22Rv1 (cell line): ENCODE results near the gene FRY.

Source experiments
- H3K27ac ChIP-seq: fragments of 450-650 bp; 2 replicates; pipeline ENCODE4 v1.5.1; 2017
- ZFX ChIP-seq: fragments of 450-650 bp; IDR thresholded peaks from 2 replicates; pipeline ENCODE4 v1.6.1; 2017; ENCODE audit warnings: antibody characterized with exemption, borderline replicate concordance
- TF ChIP-seq, protein P1 (sequence below): fragments of 450-650 bp; IDR thresholded peaks from 2 replicates; pipeline ENCODE4 v1.5.1; 2017; ENCODE audit warnings: mild to moderate bottlenecking

The FRY gene

DNA sequence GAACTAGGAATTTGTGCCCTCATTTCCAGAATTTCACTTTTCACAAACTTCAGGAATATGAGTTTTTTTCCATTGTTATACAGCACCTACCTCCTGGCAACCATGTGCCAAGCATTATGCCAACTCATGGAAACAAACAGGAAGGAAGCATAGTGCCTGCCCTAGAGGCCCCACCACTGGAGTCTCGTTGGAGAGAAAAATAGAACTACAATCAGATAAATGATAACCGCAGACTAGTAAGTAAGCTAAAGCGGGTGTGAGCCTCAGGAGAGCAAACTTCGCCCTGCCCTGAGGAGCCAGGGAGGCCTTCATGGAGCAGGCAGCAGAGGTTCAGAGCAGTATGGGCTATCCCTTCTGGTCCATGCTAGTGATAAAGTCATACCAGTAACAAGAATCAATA lies 75.9 kb downstream of the FRY start:
- TF ChIP-seq, protein P1, sequence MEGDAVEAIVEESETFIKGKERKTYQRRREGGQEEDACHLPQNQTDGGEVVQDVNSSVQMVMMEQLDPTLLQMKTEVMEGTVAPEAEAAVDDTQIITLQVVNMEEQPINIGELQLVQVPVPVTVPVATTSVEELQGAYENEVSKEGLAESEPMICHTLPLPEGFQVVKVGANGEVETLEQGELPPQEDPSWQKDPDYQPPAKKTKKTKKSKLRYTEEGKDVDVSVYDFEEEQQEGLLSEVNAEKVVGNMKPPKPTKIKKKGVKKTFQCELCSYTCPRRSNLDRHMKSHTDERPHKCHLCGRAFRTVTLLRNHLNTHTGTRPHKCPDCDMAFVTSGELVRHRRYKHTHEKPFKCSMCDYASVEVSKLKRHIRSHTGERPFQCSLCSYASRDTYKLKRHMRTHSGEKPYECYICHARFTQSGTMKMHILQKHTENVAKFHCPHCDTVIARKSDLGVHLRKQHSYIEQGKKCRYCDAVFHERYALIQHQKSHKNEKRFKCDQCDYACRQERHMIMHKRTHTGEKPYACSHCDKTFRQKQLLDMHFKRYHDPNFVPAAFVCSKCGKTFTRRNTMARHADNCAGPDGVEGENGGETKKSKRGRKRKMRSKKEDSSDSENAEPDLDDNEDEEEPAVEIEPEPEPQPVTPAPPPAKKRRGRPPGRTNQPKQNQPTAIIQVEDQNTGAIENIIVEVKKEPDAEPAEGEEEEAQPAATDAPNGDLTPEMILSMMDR = no peak
- TF ChIP-seq ZFX = no peak
- H3K27ac ChIP-seq = no peak overlapping the region

DNA sequence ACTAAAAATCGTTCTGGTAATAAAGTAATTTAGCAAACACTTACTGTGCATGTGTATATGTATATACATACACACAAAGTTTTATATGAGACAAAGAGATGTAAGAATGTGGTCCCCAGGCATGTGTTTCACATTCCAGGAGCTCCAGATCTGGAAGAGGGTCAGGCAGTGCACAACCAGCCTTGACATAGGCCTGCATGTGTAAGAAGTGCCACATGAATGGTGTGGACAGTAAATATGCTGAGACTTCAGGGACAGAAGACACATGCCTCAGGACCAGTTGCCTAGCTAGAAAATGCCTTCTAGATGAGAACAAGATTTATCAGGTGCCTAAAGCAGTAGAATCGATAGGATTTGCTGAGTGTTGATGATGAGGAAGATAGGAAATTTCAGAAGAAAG lies 76.4 kb downstream of the FRY start:
- TF ChIP-seq, protein P1 = no peak
- TF ChIP-seq ZFX = no peak

DNA sequence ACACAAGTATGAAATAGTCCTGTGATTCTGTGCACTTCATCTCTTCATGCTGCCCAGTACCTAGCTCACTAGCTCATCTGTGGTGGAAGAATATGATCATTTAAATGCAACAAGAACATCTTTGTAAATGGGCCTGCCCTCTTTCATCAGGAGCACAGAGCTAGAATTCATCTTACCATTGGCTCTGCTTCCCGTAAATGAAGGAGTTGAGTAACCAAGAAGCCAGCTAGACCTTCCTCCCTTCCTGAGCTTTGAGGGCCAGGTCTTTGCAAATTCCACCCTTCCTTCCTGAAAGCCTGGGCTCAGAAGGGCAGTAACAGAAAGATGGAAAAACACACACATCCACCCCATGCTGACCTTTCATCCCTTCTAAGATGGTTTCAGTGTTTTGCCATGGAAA lies 82.0 kb downstream of the FRY start:
- H3K27ac ChIP-seq = no peak overlapping the region
- TF ChIP-seq ZFX = no peak
- TF ChIP-seq, protein P1 = no peak

More for the DNA sequence above, 76.4 kb downstream of the FRY start:
- H3K27ac ChIP-seq = no peak overlapping the region

DNA sequence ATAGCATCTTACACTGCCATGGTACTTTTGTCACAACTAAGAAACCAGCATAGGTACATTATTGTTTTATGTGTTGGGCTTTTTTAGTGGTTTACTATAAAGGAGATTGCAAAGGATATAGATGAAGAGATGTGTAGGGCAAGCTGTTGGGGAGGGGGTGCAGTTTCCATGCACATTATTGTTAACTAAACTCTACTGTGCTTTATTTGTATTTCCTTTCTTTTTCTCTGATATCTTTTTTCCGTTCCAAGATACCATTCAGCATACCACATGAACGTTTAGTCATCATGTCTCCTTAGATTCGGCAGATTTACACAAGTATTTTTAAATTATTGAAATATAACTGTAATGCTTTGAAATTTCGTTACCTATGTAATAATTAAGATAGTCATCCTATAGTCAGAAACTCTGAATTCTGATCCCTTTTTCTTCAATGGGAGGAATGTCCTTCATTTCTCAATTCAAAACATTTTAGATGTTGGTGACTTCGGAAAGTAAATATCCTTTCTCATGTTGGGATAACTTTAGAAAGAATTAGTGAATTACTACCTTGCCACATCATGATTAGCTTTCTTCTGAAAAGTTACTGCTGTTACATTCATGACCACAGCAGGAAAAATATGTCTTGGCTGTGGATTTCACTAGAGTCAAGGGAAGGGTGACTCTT lies 82.8 kb downstream of the FRY start:
- TF ChIP-seq, protein P1 = no peak
- TF ChIP-seq ZFX = no peak
- H3K27ac ChIP-seq = no peak overlapping the region

DNA sequence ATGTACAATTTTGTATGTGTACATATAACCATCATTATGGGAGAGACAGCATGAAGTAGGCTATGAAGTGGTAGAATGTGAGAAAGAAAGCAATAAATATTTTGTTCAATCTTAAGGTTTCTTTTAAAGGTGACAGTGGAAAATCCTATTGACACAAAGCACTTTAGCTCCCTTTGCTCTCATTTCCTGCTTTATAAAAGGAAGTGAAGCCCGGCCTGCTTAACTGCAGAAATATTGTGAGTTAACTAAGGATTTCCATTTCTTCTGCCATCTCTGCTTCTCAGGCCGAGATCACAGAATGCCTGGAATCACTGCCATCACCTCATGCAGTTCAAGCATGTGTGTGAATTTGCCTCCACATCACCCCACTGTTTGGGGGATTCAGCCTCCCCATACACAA lies 83.5 kb downstream of the FRY start:
- TF ChIP-seq, protein P1 = no peak
- no peak for TF ChIP-seq ZFX
- no peak overlapping the region for H3K27ac ChIP-seq

DNA sequence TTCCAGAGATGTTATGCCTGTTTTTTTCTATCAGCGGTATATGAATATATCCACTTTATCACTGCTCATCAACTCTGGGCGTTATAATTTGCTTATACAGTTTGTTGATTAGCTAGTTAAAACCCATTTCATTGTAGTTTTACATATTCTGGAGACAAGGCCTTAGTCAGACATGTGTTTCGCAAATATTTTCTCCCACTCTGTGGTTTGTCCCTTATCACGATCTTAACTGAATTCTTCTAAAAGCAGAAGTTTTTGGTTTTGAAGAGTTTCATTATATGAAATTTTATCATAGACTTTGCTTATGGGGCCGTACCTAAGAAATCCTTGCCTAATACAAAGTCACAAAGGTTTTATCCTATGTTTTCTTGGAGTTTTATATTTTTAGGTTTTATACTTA lies 84.6 kb downstream of the FRY start:
- H3K27ac ChIP-seq = no peak overlapping the region
- TF ChIP-seq, protein P1 = no peak
- no peak for TF ChIP-seq ZFX

DNA sequence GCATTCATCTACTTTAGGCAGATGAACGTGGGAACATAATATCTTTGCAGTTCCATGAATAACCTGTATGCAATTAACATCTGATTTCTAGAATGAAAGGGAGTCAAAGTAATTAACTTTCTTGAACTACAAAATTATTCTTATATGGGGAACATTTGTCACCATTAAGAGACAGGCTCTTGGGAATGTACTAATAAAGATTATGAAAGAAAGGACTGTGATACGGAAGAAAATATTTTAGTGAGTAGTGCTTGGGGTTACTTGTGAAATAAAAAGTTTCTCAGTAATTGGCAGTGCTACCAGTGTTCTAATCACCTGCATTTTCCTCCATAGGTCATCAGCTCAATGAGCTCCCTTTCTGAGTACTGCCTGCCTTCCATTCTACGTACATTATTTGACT lies 85.4 kb downstream of the FRY start:
- H3K27ac ChIP-seq = no peak overlapping the region
- no peak for TF ChIP-seq ZFX
- TF ChIP-seq, protein P1 = no peak
